Endothelial cell (in vitro differentiated cells): ENCODE measurements around the gene FGGY. TPM values are rescaled to one million over a fixed set of nuclear protein-coding genes. Genes with fewer than 3 reads are reported as not detected.
A peak's percentile ranks its signal among the peaks of the same experiment; 100 is the strongest.
"Not testable (repeated sequence)": the region's sequence is repeated elsewhere in the genome, so short reads cannot be mapped to it uniquely, and the experiment has no call there.

Experiments used
- DNase-seq: peaks from one replicate; pipeline ENCODE4 v3.0.0; 2021; ENCODE audit warnings: low spot score
- H3K27ac Mint-ChIP-seq: one replicate; pipeline ENCODE4 v1.8.0; 2021; ENCODE audit warnings: mixed read lengths, inconsistent platforms; ENCODE audit not compliant: unreplicated experiment
- H3K27me3 Mint-ChIP-seq: one replicate; pipeline ENCODE4 v1.8.0; 2021; ENCODE audit warnings: mild to moderate bottlenecking, moderate library complexity, mixed read lengths, inconsistent platforms; ENCODE audit not compliant: unreplicated experiment
- H3K36me3 Mint-ChIP-seq: one replicate; pipeline ENCODE4 v1.8.0; 2021; ENCODE audit warnings: mild to moderate bottlenecking, low read depth, mixed read lengths, inconsistent platforms; ENCODE audit not compliant: unreplicated experiment
- H3K4me1 Mint-ChIP-seq: one replicate; pipeline ENCODE4 v1.8.0; 2021; ENCODE audit warnings: mild to moderate bottlenecking, mixed read lengths, inconsistent platforms; ENCODE audit not compliant: unreplicated experiment
- H3K4me3 Mint-ChIP-seq: one replicate; pipeline ENCODE4 v1.8.0; 2021; ENCODE audit warnings: mild to moderate bottlenecking, mixed read lengths, inconsistent platforms; ENCODE audit not compliant: unreplicated experiment
- H3K9me3 Mint-ChIP-seq: one replicate; pipeline ENCODE4 v1.8.0; 2021; ENCODE audit warnings: mixed read lengths, inconsistent platforms; ENCODE audit not compliant: unreplicated experiment
- total RNA-seq: library from RNA; stranded (reverse); fragmentation: NEBNext Ultra II Directional; extraction: Animal tissue kit (Norgen Biotek cat#: 25700); gene quantifications from one replicate; pipeline ENCODE4 v1.2.1, GENCODE V29; 2021; ENCODE audit not compliant: unreplicated experiment
- TF ChIP-seq, protein P1 (sequence below): fragments of 200-600 bp; sonication (generic); IDR thresholded peaks from one replicate; pipeline ENCODE4 v1.5.0; 2021; ENCODE audit warnings: antibody characterized with exemption; ENCODE audit not compliant: unreplicated experiment

FGGY gene
- total RNA-seq, 1 donor from 2014 or later, result 41.2 TPM

GRCh38 chr1:59706303-59706599 is 409.4 kb downstream of the FGGY start:
- Mint-ChIP-seq H3K9me3 (no peaks in the 10 kb centered on the region), H3K27ac (no peak overlapping the region), H3K27me3 (no peaks in the 10 kb centered on the region), H3K4me1 (peaks cover 16% of the 10 kb centered on the region), H3K36me3 (peaks cover 13% of the 10 kb centered on the region), H3K4me3 (no peak overlapping the region)
- TF ChIP-seq, protein P1, sequence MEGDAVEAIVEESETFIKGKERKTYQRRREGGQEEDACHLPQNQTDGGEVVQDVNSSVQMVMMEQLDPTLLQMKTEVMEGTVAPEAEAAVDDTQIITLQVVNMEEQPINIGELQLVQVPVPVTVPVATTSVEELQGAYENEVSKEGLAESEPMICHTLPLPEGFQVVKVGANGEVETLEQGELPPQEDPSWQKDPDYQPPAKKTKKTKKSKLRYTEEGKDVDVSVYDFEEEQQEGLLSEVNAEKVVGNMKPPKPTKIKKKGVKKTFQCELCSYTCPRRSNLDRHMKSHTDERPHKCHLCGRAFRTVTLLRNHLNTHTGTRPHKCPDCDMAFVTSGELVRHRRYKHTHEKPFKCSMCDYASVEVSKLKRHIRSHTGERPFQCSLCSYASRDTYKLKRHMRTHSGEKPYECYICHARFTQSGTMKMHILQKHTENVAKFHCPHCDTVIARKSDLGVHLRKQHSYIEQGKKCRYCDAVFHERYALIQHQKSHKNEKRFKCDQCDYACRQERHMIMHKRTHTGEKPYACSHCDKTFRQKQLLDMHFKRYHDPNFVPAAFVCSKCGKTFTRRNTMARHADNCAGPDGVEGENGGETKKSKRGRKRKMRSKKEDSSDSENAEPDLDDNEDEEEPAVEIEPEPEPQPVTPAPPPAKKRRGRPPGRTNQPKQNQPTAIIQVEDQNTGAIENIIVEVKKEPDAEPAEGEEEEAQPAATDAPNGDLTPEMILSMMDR, result no peak
- DNase-seq, result no peak

GRCh38 chr1:59707178-59707791 is 410.4 kb downstream of the FGGY start:
- Mint-ChIP-seq H3K4me1 (peaks cover 16% of the 10 kb centered on the region), H3K27ac (no peak overlapping the region)

GRCh38 chr1:59709333-59709732 is 412.4 kb downstream of the FGGY start:
- no peak for DNase-seq
- TF ChIP-seq, protein P1, result no peak
- Mint-ChIP-seq H3K4me1 (peaks cover 16% of the 10 kb centered on the region), H3K27ac (peak overlapping the region; percentile 89), H3K27me3 (no peaks in the 10 kb centered on the region), H3K36me3 (peaks cover 16% of the 10 kb centered on the region), H3K9me3 (no peaks in the 10 kb centered on the region), H3K4me3 (peak overlapping the region; percentile 40)

More at GRCh38 chr1:59707178-59707791, 410.4 kb downstream of the FGGY start:
- Mint-ChIP-seq H3K9me3 (no peaks in the 10 kb centered on the region), H3K36me3 (peaks cover 16% of the 10 kb centered on the region), H3K4me3 (no peak overlapping the region), H3K27me3 (no peaks in the 10 kb centered on the region)
- TF ChIP-seq, protein P1, result no peak
- DNase-seq, result no peak

- not testable (repeated sequence) for H3K9me3 Mint-ChIP-seq, H3K4me3 Mint-ChIP-seq, DNase-seq, H3K27ac Mint-ChIP-seq, H3K27me3 Mint-ChIP-seq
- H3K4me1 Mint-ChIP-seq, result peaks cover 14% of the 10 kb centered on the region
- peaks cover 16% of the 10 kb centered on the region for H3K36me3 Mint-ChIP-seq
Measured at GRCh38 chr1:59710920-59711319, 414.0 kb downstream of the FGGY start.

GRCh38 chr1:59714219-59714618 is 417.3 kb downstream of the FGGY start:
- Mint-ChIP-seq H3K27ac (no peak overlapping the region), H3K4me3 (no peak overlapping the region), H3K9me3 (no peaks in the 10 kb centered on the region), H3K4me1 (peaks cover 17% of the 10 kb centered on the region), H3K27me3 (peaks cover 5% of the 10 kb centered on the region), H3K36me3 (peaks cover 13% of the 10 kb centered on the region)
- no peak for DNase-seq
- TF ChIP-seq, protein P1, result no peak
